HG02973 (cell line): ENCODE data around the gene GALNT9.
"Not testable (repeated sequence)": the region's sequence is repeated elsewhere in the genome, so short reads cannot be mapped to it uniquely, and the experiment has no call there.

Source experiments
- ATAC-seq: cut with Tn5 transposase; IDR thresholded peaks from one replicate; pipeline ENCODE4 v1.9.1; 2021; ENCODE audit warnings: moderate library complexity; ENCODE audit not compliant: unreplicated experiment

GALNT9 gene

DNA sequence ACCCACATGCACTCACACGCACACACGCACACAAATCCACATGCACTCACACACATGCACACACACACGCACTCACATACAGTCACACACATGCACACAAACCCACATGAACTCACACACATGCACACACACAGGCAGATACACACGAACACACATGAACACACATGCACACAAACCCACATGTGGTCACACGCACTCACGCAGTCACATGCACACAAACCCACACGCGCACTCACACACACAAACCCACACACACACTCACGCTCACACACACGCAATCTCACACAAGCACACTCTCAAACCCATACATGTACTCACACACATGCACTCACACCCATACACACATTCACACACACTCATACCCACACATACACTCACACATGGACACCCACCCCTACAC, 61.5 kb downstream of the GALNT9 start:
- no peak for ATAC-seq

GRCh38 chr12:132266802-132267201, 62.6 kb downstream of the GALNT9 start:
- ATAC-seq: no peak

GRCh38 chr12:132266370-132266769, 63.0 kb downstream of the GALNT9 start:
- ATAC-seq: no peak

- ATAC-seq: not testable (repeated sequence)
Measured at GRCh38 chr12:132265822-132266221, 63.6 kb downstream of the GALNT9 start.

DNA sequence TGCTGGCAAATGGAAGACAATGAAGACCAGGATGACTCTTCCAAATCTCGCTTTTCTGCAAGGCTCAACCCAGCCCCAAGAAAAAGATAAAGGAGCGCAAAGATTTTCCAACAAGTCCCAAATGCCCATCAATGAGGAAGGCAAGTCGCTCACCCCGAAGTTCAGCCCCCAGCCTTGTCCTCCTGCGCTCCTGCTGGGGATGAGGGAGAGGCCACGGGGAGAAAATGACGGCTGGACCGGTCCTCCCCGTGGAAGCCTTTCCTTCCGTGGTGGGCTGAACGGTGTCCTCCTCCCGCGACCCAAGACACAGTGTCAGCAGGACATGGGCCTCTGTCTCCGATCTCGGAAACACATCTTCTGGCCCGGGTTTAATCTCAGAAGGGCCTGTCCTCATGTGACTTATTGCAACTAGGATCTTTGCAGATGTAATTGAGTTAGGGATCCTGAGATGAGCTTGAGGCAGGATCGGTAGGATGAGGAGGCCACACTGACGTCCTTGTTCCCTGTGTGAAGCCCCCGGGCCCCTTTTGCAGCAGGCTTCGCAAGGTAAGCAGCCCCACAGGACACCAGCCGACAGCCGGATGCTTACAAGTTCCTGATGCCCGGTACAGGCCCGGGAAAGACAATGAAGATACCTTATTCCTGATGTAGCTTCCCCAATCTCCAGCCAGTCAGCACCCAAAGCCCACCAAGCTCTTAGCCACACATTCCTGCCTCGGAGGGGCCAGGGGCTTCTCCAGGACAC, 64.2 kb downstream of the GALNT9 start:
- no peak for ATAC-seq

GRCh38 chr12:132264086-132265010, 65.0 kb downstream of the GALNT9 start:
- ATAC-seq: no peak

GRCh38 chr12:132263451-132264049, 65.8 kb downstream of the GALNT9 start:
- ATAC-seq: no peak

DNA sequence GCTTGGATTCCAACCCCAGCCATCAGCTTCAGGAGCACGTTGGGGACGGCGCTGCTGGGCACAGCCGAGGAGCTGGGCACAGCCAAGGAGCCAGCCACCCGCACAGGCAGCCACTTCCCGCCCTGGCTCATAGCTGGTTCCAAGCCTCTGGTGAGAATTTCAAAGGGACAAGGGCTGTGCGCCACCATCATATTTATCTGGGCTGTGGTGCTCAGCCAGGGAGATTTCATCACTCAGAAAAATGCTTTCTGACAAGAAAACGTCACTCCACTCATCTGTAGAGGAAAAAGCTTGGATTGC, 66.4 kb downstream of the GALNT9 start:
- ATAC-seq: no peak

- no peak for ATAC-seq
Measured at GRCh38 chr12:132262256-132263060, 66.9 kb downstream of the GALNT9 start.

GRCh38 chr12:132261328-132262138, 67.9 kb downstream of the GALNT9 start:
- no peak for ATAC-seq

GRCh38 chr12:132260721-132261120, 68.7 kb downstream of the GALNT9 start:
- no peak for ATAC-seq

GRCh38 chr12:132259872-132260695, 69.3 kb downstream of the GALNT9 start:
- ATAC-seq: no peak

DNA sequence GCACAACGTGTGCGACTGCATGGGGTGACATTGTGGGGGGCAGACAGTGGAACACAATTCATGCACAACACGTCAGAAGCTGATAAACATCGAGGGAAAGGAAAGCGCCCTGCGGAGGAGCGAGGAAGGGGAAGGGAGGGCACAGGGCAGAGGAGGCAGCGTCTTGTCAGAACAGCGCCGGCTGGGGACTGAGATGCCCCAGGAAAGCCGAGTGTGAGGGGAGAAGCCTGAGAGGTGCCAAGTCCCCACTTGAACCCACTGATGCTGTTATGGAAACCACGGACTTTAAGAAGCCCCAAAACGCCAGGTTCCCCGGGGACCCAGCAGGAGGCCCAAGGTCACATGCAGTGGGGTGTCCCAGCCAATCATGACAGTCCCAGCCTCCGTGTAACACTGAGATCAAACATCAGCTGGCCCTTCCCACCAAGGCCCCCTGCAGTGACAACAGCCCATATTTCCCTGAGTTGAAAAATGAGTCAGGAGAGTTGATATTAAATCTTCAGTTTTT, 70.0 kb downstream of the GALNT9 start:
- no peak for ATAC-seq

DNA sequence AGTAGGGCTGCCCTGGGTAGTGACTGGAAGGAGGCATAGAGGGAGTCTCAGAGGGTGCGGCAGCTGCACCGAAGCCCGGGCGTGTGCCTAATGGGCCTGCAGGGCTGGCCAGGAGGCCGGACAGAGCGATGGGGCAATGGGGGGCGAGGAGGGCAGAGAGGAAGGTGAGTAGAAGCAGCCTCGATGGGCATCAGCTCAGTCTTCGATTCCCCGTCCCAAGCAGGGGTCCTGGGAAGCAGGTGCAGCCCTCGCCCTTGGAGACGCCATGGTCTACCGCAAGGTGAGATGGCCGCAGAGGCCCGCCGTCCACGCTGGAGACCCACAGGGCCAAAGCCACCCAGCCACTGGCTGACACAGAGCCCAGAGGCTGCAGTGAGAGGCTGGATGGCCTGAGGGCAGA, 70.8 kb downstream of the GALNT9 start:
- ATAC-seq: no peak

GRCh38 chr12:132257955-132258490, 71.4 kb downstream of the GALNT9 start:
- ATAC-seq: no peak

DNA sequence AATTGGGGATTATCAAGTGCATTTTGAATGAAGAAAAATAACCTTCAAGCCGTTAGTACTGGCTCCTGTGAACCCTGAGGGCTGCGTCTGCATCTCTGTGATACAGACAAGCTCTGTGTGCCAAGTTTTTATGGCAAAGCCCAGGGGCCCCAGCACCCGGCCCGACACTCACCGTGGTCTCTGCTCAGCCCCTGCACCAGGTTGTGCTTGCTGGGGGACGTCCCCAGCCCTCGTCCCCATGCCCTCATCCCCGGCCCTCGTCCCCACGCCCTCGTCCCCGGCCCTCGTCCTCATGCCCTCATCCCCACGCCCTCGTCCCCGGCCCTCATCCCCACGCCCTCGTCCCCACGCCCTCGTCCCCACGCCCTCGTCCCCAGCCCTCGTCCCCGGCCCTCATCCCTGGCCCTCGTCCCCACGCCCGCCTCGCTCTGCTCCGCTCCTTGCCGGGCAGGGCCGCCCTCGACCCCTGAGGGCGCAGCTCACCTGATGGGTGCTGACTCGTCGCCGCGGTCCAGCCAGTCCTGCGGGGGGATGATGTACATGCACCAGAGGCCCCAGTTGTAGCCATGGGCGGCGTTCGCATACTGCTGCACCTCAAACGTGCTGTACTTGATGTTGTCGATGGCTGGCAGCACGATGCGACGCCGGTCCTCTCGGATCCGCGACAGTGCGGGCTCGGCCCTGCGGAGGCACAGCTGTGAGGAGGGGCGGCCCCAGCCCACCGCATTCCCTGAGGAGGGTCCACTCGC, 72.0 kb downstream of the GALNT9 start:
- ATAC-seq: no peak

GRCh38 chr12:132256646-132257045, 72.7 kb downstream of the GALNT9 start:
- no peak for ATAC-seq

DNA sequence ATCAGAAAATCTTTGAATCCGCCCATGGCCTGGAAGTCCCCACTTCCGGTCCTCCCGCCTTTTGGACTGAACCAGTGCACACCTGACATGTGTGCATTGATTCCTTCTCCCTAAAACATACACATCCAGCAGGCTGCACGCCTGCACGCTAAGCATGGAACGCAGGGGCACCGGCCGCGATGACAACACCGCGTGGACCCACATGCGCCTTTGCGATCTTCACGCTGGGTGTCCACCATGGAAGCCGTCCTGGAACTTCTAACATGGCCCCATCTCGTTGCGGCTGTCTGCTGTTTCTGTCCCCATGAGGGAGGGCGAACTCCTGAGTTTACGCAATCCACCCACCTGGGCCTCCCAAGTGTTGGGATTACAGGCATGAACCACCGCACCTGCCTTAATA, 73.7 kb downstream of the GALNT9 start:
- no peak for ATAC-seq
